HepG2 (cell line): Measurements from ENCODE around the gene LIMK2. TPM values are rescaled to one million over a fixed set of nuclear protein-coding genes. Genes with fewer than 3 reads are reported as not detected.

Experiments used
- DMAP1 ChIP-seq: IDR thresholded peaks from 2 replicates; pipeline ENCODE4 v1.6.1; 2016
- HNRNPH1 ChIP-seq: fragments of 200-400 bp; formaldehyde crosslinking; optimal IDR thresholded peaks from 2 replicates; pipeline ENCODE3; 2017; ENCODE audit warnings: mild to moderate bottlenecking, low read depth, low read length
- MAFF ChIP-seq: IDR thresholded peaks from 2 replicates; pipeline ENCODE4 v1.6.1; 2011; ENCODE audit warnings: low read depth, low read length, improper control_type of control experiment
- POLR2G ChIP-seq: fragments of 200-400 bp; formaldehyde crosslinking; IDR thresholded peaks from 2 replicates; pipeline ENCODE4 v1.6.1; 2018; ENCODE audit warnings: mild to moderate bottlenecking, low read depth, low read length, moderate library complexity
- RBM39 ChIP-seq: fragments of 200-400 bp; formaldehyde crosslinking; IDR thresholded peaks from one replicate; pipeline ENCODE4 v1.6.1; 2018; ENCODE audit warnings: antibody characterized with exemption, mild to moderate bottlenecking, low read depth, low read length; ENCODE audit not compliant: poor library complexity, severe bottlenecking
- RCOR2 ChIP-seq: IDR thresholded peaks from 2 replicates; pipeline ENCODE4 v1.6.1; 2016; ENCODE audit warnings: missing biosample characterization, missing genetic modification reagents
- SALL1 ChIP-seq: sonication (generic); formaldehyde crosslinking; IDR thresholded peaks from 2 replicates; pipeline ENCODE4 v1.8.0; 2022; ENCODE audit warnings: mild to moderate bottlenecking, missing genetic modification reagents
- ZNF224 ChIP-seq: sonication (generic); formaldehyde crosslinking; IDR thresholded peaks from 2 replicates; pipeline ENCODE4 v1.5.0; 2020; ENCODE audit warnings: mild to moderate bottlenecking, missing genetic modification reagents
- ZNF382 ChIP-seq: sonication (generic); formaldehyde crosslinking; IDR thresholded peaks from 2 replicates; pipeline ENCODE4 v1.5.0; 2020; ENCODE audit warnings: missing genetic modification reagents, mild to moderate bottlenecking, borderline replicate concordance
- ZNF547 ChIP-seq: sonication (generic); formaldehyde crosslinking; IDR thresholded peaks from 2 replicates; pipeline ENCODE4 v1.5.1; 2020; ENCODE audit warnings: mild to moderate bottlenecking, missing genetic modification reagents
- ZNF776 ChIP-seq: sonication (generic); formaldehyde crosslinking; IDR thresholded peaks from 2 replicates; pipeline ENCODE4 v1.4.0; 2020; ENCODE audit warnings: mild to moderate bottlenecking, missing genetic modification reagents
- ZNF790 ChIP-seq: sonication (generic); formaldehyde crosslinking; IDR thresholded peaks from 2 replicates; pipeline ENCODE4 v1.8.0; 2022; ENCODE audit warnings: missing genetic modification reagents, mild to moderate bottlenecking, borderline replicate concordance
- polyA plus RNA-seq, 8 experiments: library from polyadenylated mRNA; depleted of rRNA in 3 of 8; stranded (reverse) in 7 of 8; unstranded in 1 of 8; fragments of >200 nt; fragmentation: Illumina TruSeq in 4 of 8; extraction: Trizol in 4 of 8; gene quantifications; 2 replicates each; pipeline versions ENCODE4 v1.2.1 to v1.2.3, GENCODE V29; 2011 to 2016; ENCODE audit warnings: low read depth in 4 of 8, missing spikeins in 1 of 8, mixed read lengths in 1 of 8; ENCODE audit not compliant: insufficient read depth in 1 of 8
- total RNA-seq, 5 experiments: library from RNA; depleted of rRNA; stranded (reverse); fragments of >200 nt; fragmentation: Illumina TruSeq; extraction: Trizol; gene quantifications; 2 replicates each; pipeline ENCODE4 v1.2.3, GENCODE V29; 2016; ENCODE audit warnings: low read depth in 1 of 5
- TF ChIP-seq, protein P1 (sequence below): sonication (generic); formaldehyde crosslinking; IDR thresholded peaks from 2 replicates; pipeline ENCODE4 v1.4.0; 2020; ENCODE audit warnings: missing genetic modification reagents
- TF ChIP-seq, protein P2 (sequence below): IDR thresholded peaks from 2 replicates; pipeline ENCODE4 v1.6.1; 2016; ENCODE audit warnings: mild to moderate bottlenecking
- TF ChIP-seq, protein P3 (sequence below): sonication (generic); formaldehyde crosslinking; IDR thresholded peaks from 2 replicates; pipeline ENCODE4 v1.5.0; 2020; ENCODE audit warnings: mild to moderate bottlenecking, low read depth, missing genetic modification reagents, borderline replicate concordance
- TF ChIP-seq, protein P4 (sequence below): IDR thresholded peaks from 2 replicates; pipeline ENCODE4 v1.6.1; 2016; ENCODE audit warnings: low read depth, missing genetic modification reagents, missing compliant biosample characterization

Gene LIMK2
- total and polyA plus RNA-seq, 2 of the 13 experiments (the other 11 are each of a cell fraction or from before 2014, with no cell fraction given), result 20.9 to 29.8 TPM

DNA sequence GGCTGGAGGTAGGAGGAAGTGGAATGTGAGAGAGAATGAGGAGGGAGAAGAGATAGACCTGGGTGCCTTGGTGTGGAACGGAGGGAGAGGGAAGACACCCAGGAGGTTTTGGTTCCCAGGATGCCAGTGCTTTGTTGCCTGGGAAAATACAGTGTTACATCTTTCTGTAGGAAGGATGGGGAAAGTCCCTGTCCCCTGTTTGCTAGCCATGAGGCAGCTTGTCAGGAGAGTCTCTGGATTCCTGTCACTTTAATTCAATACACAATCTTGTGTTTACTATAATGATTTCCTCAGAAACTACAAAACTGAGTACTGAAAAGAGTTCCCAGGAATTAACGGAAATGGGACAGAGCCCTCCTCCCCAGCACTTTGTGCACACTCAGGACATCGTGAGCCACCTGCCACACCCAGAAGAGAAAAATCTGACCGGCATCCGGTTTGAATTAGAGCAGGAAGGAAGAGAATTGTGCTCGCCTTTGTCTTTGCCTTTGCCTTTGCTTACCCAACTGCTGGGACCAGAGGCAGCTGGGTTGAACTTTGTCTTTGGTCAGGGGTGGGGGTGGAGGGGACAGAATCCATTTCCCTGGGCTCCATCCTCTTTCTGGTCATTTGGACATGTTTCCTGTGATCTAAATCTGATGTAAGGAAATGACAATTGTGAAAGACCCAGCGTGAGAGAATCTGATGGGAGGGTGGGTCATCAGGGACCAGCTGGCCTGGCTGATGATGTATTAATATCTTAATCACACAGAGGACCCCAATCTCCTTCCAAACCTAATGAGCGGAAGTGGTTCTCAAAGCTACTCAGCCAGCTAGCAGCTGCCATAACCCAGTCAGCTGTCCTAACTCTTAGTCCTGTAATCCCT is 1.3 kb upstream of the LIMK2 start (continued):
- TF ChIP-seq, protein P1, sequence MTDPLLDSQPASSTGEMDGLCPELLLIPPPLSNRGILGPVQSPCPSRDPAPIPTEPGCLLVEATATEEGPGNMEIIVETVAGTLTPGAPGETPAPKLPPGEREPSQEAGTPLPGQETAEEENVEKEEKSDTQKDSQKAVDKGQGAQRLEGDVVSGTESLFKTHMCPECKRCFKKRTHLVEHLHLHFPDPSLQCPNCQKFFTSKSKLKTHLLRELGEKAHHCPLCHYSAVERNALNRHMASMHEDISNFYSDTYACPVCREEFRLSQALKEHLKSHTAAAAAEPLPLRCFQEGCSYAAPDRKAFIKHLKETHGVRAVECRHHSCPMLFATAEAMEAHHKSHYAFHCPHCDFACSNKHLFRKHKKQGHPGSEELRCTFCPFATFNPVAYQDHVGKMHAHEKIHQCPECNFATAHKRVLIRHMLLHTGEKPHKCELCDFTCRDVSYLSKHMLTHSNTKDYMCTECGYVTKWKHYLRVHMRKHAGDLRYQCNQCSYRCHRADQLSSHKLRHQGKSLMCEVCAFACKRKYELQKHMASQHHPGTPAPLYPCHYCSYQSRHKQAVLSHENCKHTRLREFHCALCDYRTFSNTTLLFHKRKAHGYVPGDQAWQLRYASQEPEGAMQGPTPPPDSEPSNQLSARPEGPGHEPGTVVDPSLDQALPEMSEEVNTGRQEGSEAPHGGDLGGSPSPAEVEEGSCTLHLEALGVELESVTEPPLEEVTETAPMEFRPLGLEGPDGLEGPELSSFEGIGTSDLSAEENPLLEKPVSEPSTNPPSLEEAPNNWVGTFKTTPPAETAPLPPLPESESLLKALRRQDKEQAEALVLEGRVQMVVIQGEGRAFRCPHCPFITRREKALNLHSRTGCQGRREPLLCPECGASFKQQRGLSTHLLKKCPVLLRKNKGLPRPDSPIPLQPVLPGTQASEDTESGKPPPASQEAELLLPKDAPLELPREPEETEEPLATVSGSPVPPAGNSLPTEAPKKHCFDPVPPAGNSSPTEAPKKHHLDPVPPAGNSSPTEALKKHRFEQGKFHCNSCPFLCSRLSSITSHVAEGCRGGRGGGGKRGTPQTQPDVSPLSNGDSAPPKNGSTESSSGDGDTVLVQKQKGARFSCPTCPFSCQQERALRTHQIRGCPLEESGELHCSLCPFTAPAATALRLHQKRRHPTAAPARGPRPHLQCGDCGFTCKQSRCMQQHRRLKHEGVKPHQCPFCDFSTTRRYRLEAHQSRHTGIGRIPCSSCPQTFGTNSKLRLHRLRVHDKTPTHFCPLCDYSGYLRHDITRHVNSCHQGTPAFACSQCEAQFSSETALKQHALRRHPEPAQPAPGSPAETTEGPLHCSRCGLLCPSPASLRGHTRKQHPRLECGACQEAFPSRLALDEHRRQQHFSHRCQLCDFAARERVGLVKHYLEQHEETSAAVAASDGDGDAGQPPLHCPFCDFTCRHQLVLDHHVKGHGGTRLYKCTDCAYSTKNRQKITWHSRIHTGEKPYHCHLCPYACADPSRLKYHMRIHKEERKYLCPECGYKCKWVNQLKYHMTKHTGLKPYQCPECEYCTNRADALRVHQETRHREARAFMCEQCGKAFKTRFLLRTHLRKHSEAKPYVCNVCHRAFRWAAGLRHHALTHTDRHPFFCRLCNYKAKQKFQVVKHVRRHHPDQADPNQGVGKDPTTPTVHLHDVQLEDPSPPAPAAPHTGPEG (CRISPR knock-in tag), result 0 out of 2 replicates have a peak, but pooled peaks have one; percentile 51
- TF ChIP-seq, protein P2, sequence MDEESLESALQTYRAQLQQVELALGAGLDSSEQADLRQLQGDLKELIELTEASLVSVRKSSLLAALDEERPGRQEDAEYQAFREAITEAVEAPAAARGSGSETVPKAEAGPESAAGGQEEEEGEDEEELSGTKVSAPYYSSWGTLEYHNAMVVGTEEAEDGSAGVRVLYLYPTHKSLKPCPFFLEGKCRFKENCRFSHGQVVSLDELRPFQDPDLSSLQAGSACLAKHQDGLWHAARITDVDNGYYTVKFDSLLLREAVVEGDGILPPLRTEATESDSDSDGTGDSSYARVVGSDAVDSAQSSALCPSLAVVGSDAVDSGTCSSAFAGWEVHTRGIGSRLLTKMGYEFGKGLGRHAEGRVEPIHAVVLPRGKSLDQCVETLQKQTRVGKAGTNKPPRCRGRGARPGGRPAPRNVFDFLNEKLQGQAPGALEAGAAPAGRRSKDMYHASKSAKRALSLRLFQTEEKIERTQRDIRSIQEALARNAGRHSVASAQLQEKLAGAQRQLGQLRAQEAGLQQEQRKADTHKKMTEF, result peak; percentile 50; the same call in 1 of the 2 replicates
- TF ChIP-seq ZNF547 (CRISPR knock-in tag), result no peak
- no peak for TF ChIP-seq ZNF382 (CRISPR knock-in tag)
- TF ChIP-seq, protein P3, sequence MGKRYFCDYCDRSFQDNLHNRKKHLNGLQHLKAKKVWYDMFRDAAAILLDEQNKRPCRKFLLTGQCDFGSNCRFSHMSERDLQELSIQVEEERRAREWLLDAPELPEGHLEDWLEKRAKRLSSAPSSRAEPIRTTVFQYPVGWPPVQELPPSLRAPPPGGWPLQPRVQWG (CRISPR knock-in tag), result no peak
- TF ChIP-seq HNRNPH1, result no peak
- TF ChIP-seq POLR2G, result peak; percentile 50
- TF ChIP-seq SALL1 (CRISPR knock-in tag), result peak; percentile 66
- no peak for TF ChIP-seq MAFF
- peak; percentile 69 for TF ChIP-seq DMAP1
- no peak for TF ChIP-seq ZNF776 (CRISPR knock-in tag)
- TF ChIP-seq ZNF790 (CRISPR knock-in tag), result no peak
- TF ChIP-seq ZNF224 (CRISPR knock-in tag), result 0 out of 2 replicates have a peak, but pooled peaks have one; percentile 1
- TF ChIP-seq, protein P4, sequence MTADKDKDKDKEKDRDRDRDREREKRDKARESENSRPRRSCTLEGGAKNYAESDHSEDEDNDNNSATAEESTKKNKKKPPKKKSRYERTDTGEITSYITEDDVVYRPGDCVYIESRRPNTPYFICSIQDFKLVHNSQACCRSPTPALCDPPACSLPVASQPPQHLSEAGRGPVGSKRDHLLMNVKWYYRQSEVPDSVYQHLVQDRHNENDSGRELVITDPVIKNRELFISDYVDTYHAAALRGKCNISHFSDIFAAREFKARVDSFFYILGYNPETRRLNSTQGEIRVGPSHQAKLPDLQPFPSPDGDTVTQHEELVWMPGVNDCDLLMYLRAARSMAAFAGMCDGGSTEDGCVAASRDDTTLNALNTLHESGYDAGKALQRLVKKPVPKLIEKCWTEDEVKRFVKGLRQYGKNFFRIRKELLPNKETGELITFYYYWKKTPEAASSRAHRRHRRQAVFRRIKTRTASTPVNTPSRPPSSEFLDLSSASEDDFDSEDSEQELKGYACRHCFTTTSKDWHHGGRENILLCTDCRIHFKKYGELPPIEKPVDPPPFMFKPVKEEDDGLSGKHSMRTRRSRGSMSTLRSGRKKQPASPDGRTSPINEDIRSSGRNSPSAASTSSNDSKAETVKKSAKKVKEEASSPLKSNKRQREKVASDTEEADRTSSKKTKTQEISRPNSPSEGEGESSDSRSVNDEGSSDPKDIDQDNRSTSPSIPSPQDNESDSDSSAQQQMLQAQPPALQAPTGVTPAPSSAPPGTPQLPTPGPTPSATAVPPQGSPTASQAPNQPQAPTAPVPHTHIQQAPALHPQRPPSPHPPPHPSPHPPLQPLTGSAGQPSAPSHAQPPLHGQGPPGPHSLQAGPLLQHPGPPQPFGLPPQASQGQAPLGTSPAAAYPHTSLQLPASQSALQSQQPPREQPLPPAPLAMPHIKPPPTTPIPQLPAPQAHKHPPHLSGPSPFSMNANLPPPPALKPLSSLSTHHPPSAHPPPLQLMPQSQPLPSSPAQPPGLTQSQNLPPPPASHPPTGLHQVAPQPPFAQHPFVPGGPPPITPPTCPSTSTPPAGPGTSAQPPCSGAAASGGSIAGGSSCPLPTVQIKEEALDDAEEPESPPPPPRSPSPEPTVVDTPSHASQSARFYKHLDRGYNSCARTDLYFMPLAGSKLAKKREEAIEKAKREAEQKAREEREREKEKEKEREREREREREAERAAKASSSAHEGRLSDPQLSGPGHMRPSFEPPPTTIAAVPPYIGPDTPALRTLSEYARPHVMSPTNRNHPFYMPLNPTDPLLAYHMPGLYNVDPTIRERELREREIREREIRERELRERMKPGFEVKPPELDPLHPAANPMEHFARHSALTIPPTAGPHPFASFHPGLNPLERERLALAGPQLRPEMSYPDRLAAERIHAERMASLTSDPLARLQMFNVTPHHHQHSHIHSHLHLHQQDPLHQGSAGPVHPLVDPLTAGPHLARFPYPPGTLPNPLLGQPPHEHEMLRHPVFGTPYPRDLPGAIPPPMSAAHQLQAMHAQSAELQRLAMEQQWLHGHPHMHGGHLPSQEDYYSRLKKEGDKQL, result no peak
- peak; percentile 77 for TF ChIP-seq RCOR2 (CRISPR knock-in tag)
- no peak for TF ChIP-seq RBM39
